ENCODE results near the gene CLDND2. TPM values are rescaled to one million over a fixed set of nuclear protein-coding genes. Genes with fewer than 3 reads are reported as not detected.

CLDND2 gene
- total RNA-seq, 1 experiment from 2014 or later = not detected

GRCh38 chr19:51326216-51327065 is 42.4 kb downstream of the CLDND2 start:
- Histone ChIP-seq H3K9ac (ENCODE audit: extremely low read depth, insufficient read length, low read length) (no peak overlapping the region), H3K14ac (ENCODE audit: insufficient read depth, low read length) (no peak overlapping the region), H2AK5ac (ENCODE audit: insufficient read length, low read length) (no peak overlapping the region), H3K4me1 (ENCODE audit: insufficient read depth, low read length) (no peaks in the 10 kb centered on the region), H3K27ac (ENCODE audit: insufficient read length, low read depth, low read length) (no peak overlapping the region), H2BK20ac (ENCODE audit: low read depth, low read length, poor library complexity, severe bottlenecking) (no peak overlapping the region), H3K23me2 (ENCODE audit: insufficient read length, low read depth, low read length, poor library complexity, severe bottlenecking) (peaks cover 8% of the 10 kb centered on the region), H3K4me2 (ENCODE audit: insufficient read depth, insufficient read length, low read length) (no peak overlapping the region), H2BK15ac (ENCODE audit: low read depth, low read length) (no peak overlapping the region), H2AFZ (ENCODE audit: low read length) (no peak overlapping the region), H2BK12ac (ENCODE audit: insufficient read length, low read depth, low read length) (no peak overlapping the region), H4K5ac (ENCODE audit: insufficient read length, low read depth, low read length) (no peak overlapping the region), H2BK120ac (ENCODE audit: low read depth, low read length, poor library complexity, severe bottlenecking) (no peak overlapping the region), H3K79me1 (ENCODE audit: insufficient read depth, low read depth, low read length, poor library complexity, severe bottlenecking) (no peaks in the 10 kb centered on the region), H3K56ac (ENCODE audit: insufficient read length, low read depth, low read length) (no peak overlapping the region), H3K18ac (ENCODE audit: insufficient read length, low read depth, low read length) (no peak overlapping the region), H4K91ac (ENCODE audit: insufficient read length, low read depth, low read length) (no peak overlapping the region), H3T11ph (ENCODE audit: low read length) (no peak overlapping the region), H3K27me3 (ENCODE audit: insufficient read depth, low read length) (no peaks in the 10 kb centered on the region), H3K79me2 (ENCODE audit: insufficient read depth, low read length) (no peaks in the 10 kb centered on the region), H3K23ac (ENCODE audit: insufficient read length, low read depth, low read length) (no peak overlapping the region), H3K9me3 (ENCODE audit: control insufficient read depth, low read depth, low read length) (peaks cover 5% of the 10 kb centered on the region), H2BK5ac (ENCODE audit: insufficient read length, low read length) (no peak overlapping the region), H4K8ac (replicated peaks; ENCODE audit: insufficient read length, low read depth, low read length) (no peak overlapping the region), H4K20me1 (ENCODE audit: control insufficient read depth, insufficient read depth, insufficient read length) (no peaks in the 10 kb centered on the region), H3K4ac (ENCODE audit: low read depth, low read length) (no peak overlapping the region)
- DNase-seq = no peak
- Mint-ChIP-seq H3K4me1 (peaks cover 4 to 13% of the 10 kb centered on the region in 2 experiments), H3K27ac (no peak overlapping the region), H3K36me3 (ENCODE audit: insufficient read depth in 1 of 3, low read depth in 3 of 3) (peaks cover 23 to 37% (median 27%) of the 10 kb centered on the region in 3 experiments), H3K27me3 (ENCODE audit: low read depth) (peaks cover 5% of the 10 kb centered on the region), H3K4me3 (no peak overlapping the region), H3K9me3 (no peaks in the 10 kb centered on the region)
- no CpG with 5 or more reads among the region's 36 CpGs for WGBS (ENCODE audit: extremely low coverage, insufficient read length, low lambda C conversion rate)
- TF ChIP-seq CTCF (conservative IDR thresholded peaks at IDR 0.05) = no peak

All from H9 (cell line).